Caco-2 (cell line): ENCODE data around the gene DNAJC3. TPM values are rescaled to one million over a fixed set of nuclear protein-coding genes. Genes with fewer than 3 reads are reported as not detected.

Experiments used
- BruUV-seq: library from RNA; stranded (reverse); fragments of 400-500 nt; replicated peaks from 2 replicates; lab custom pipeline; 2021; lab: Mats Ljungman, UMichigan
- CTCF ChIA-PET: fragments of 300-600 bp; sonication (Branson Sonifier 250); formaldehyde crosslinking; loops from one replicate; lab custom pipeline; 2022; ENCODE audit warnings: antibody characterized with exemption; lab: Charles Lee
- POLR2A ChIA-PET: fragments of 300-600 bp; sonication (Branson Sonifier 250); formaldehyde crosslinking; loops from one replicate; lab custom pipeline; 2022; ENCODE audit warnings: antibody characterized with exemption; lab: Charles Lee
- DNase-seq, 2 experiments: peaks; one replicate each; pipeline versions ENCODE4 v3.0.0 to v3.0.0-alpha.2; 2020 to 2022
- H3K27me3 ChIP-seq: replicated peaks from 2 replicates; pipeline ENCODE4 v1.6.0; 2011; ENCODE audit warnings: low read length; ENCODE audit not compliant: control insufficient read depth, insufficient read depth
- H3K36me3 ChIP-seq: 2 replicates; pipeline ENCODE4 v1.5.1; 2011; ENCODE audit warnings: low read length; ENCODE audit not compliant: control insufficient read depth, insufficient read depth
- H3K4me1 ChIP-seq: fragments of 250-450 bp; sonication (Bioruptor Pico); 2 replicates; pipeline ENCODE4 v1.5.1; 2020; ENCODE audit warnings: mild to moderate bottlenecking
- H3K4me3 ChIP-seq: 2 replicates; pipeline ENCODE4 v1.5.1; 2011; ENCODE audit warnings: low read depth, mild to moderate bottlenecking, control low read depth, low read length
- H3K9me3 ChIP-seq: fragments of 250-450 bp; sonication (Bioruptor Pico); 2 replicates; pipeline ENCODE4 v1.5.1; 2020; ENCODE audit warnings: mild to moderate bottlenecking, moderate library complexity
- H3K27ac Mint-ChIP-seq: one replicate; pipeline ENCODE4 v1.8.0; 2022; ENCODE audit warnings: mixed read lengths; ENCODE audit not compliant: unreplicated experiment
- H3K27me3 Mint-ChIP-seq: one replicate; pipeline ENCODE4 v1.8.0; 2022; ENCODE audit warnings: mixed read lengths; ENCODE audit not compliant: insufficient read depth, unreplicated experiment
- H3K36me3 Mint-ChIP-seq: one replicate; pipeline ENCODE4 v1.8.0; 2022; ENCODE audit warnings: mild to moderate bottlenecking, mixed read lengths; ENCODE audit not compliant: insufficient read depth, unreplicated experiment
- H3K4me1 Mint-ChIP-seq: one replicate; pipeline ENCODE4 v1.8.0; 2022; ENCODE audit warnings: low read depth, mixed read lengths; ENCODE audit not compliant: unreplicated experiment
- H3K4me3 Mint-ChIP-seq: one replicate; pipeline ENCODE4 v1.8.0; 2022; ENCODE audit warnings: mild to moderate bottlenecking, moderate library complexity, mixed read lengths; ENCODE audit not compliant: unreplicated experiment
- H3K9me3 Mint-ChIP-seq: one replicate; pipeline ENCODE4 v1.8.0; 2022; ENCODE audit warnings: mixed read lengths; ENCODE audit not compliant: unreplicated experiment
- intact Hi-C: fragments of 100-400 bp; cut with micrococcal nuclease; formaldehyde crosslinking; loops from one replicate; pipeline ENCODE4 v1.10.0; 2022; ENCODE audit not compliant: unreplicated experiment
- total RNA-seq: library from RNA; stranded (reverse); gene quantifications from 2 replicates; pipeline ENCODE4 v1.2.3, GENCODE V29; 2022
- TF ChIP-seq, protein P1 (sequence below), 2 experiments: fragments of 200-600 bp in 1 of 2; IDR thresholded peaks; 1 replicate in 1 of 2; 2 replicates in 1 of 2; pipeline versions ENCODE4 v1.5.1 to v1.8.0; 2011 to 2022; ENCODE audit warnings: antibody characterized with exemption in 1 of 2, control low read depth in 1 of 2, inconsistent platforms in 1 of 2, low read depth in 1 of 2, low read length in 1 of 2, mild to moderate bottlenecking in 1 of 2, moderate library complexity in 1 of 2; ENCODE audit not compliant: insufficient read depth in 1 of 2, severe bottlenecking in 1 of 2, unreplicated experiment in 1 of 2

DNAJC3 gene
- total RNA-seq, 1 experiment from 2014 or later, result 36.8 TPM

DNA sequence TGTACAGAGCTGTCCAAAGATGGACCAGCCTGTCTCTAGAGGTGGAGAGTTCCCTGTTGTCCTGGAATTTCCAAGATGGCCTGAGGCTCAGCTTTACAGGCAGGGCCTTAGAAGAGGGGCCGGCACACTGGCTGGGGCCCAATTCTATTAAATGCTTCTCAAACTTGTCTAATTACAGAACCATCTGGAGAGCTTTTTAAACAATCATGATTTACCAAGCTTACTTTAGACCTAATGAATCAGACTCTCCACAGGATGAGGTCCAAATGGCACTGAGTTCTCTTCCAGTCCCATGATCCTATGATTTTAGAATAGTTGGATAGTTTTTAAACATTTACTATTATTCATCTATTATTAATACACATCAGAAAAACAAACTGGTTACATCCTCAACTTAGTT is 123.5 kb downstream of the DNAJC3 start:
- peaks cover 7% of the 10 kb centered on the region for H3K4me1 Mint-ChIP-seq
- POLR2A ChIA-PET, result no interaction called here

DNA sequence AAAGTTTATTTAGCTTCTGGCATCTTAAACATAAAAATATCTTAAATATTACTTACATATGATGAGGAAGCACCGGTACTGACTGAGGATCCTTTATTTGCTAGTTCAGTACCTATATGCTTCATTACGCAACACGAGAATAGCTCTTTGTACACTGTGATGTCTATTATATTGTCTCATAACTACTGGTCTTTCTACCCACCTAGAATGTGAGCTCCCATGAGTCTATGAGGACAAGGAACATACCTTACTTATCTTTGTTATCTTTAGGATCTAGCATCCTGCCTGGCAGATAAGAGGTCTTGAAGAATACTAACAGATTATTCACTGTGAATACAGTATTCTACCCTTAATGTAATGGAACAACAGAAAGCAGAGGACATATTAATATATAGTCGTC is 124.9 kb downstream of the DNAJC3 start:
- Mint-ChIP-seq H3K36me3 (peaks cover 14% of the 10 kb centered on the region), H3K4me3 (no peak overlapping the region), H3K27me3 (no peaks in the 10 kb centered on the region)

More for the DNA sequence above, 123.5 kb downstream of the DNAJC3 start:
- peaks cover 11% of the 10 kb centered on the region for H3K9me3 Mint-ChIP-seq
- H3K27me3 ChIP-seq, result no peaks in the 10 kb centered on the region
- intact Hi-C loops, result no loop called here
- DNase-seq, result no peak
- H3K9me3 ChIP-seq, result no peaks in the 10 kb centered on the region
- no peaks in the 10 kb centered on the region for H3K4me1 ChIP-seq
- TF ChIP-seq, protein P1, sequence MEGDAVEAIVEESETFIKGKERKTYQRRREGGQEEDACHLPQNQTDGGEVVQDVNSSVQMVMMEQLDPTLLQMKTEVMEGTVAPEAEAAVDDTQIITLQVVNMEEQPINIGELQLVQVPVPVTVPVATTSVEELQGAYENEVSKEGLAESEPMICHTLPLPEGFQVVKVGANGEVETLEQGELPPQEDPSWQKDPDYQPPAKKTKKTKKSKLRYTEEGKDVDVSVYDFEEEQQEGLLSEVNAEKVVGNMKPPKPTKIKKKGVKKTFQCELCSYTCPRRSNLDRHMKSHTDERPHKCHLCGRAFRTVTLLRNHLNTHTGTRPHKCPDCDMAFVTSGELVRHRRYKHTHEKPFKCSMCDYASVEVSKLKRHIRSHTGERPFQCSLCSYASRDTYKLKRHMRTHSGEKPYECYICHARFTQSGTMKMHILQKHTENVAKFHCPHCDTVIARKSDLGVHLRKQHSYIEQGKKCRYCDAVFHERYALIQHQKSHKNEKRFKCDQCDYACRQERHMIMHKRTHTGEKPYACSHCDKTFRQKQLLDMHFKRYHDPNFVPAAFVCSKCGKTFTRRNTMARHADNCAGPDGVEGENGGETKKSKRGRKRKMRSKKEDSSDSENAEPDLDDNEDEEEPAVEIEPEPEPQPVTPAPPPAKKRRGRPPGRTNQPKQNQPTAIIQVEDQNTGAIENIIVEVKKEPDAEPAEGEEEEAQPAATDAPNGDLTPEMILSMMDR (IDR thresholded peaks at IDR 0.05; ENCODE audit: insufficient read depth in 1 of 2, low read depth in 1 of 2, low read length in 1 of 2, severe bottlenecking in 1 of 2, unreplicated experiment in 1 of 2), result no peak
- no peaks in the 10 kb centered on the region for H3K27me3 Mint-ChIP-seq
- CTCF ChIA-PET, result interaction anchor here (0.7 kb wide), 1 partner anchor 93 kb away, joined by 5 read pairs; no protein-coding TSS in a partner anchor
- no peak overlapping the region for H3K4me3 ChIP-seq
- no peak overlapping the region for H3K4me3 Mint-ChIP-seq
- BruUV-seq, result no TSS peak
- peaks cover 10% of the 10 kb centered on the region for H3K36me3 Mint-ChIP-seq
- no peaks in the 10 kb centered on the region for H3K36me3 ChIP-seq
- no peak overlapping the region for H3K27ac Mint-ChIP-seq

DNA sequence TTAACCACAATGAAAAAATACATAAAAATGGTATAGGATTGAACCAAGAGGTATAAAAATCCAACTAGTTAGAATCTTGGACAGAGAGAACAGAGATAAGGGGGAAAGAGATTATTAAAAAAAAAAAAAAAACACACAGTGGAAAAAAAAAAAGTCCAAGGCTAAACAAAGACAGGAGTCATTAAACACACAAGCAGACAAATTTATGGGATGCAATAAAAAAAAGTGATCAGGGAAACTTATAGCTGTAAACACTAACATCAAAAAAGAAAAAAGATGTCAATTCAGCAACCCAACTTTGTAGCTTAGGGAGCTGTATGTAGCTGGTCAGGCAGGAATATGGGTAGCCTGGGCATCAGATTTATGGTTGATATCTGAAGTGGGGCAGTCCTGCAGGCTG is 129.0 kb downstream of the DNAJC3 start:
- H3K36me3 Mint-ChIP-seq, result peaks cover 11% of the 10 kb centered on the region
- H3K27me3 ChIP-seq, result no peaks in the 10 kb centered on the region
- H3K27ac Mint-ChIP-seq, result no peak overlapping the region
- ChIA-PET CTCF (interaction anchor here (0.6 kb wide), 1 partner anchor 574 kb away, joined by 4 read pairs; no protein-coding TSS in a partner anchor), POLR2A (no interaction called here)
- TF ChIP-seq, protein P1 (IDR thresholded peaks at IDR 0.05; ENCODE audit: insufficient read depth in 1 of 2, low read depth in 1 of 2, low read length in 1 of 2, severe bottlenecking in 1 of 2, unreplicated experiment in 1 of 2), result no peak
- H3K4me3 ChIP-seq, result no peak overlapping the region
- no peaks in the 10 kb centered on the region for H3K4me1 ChIP-seq
- H3K27me3 Mint-ChIP-seq, result no peaks in the 10 kb centered on the region
- H3K9me3 Mint-ChIP-seq, result peaks cover 20% of the 10 kb centered on the region
- no peaks in the 10 kb centered on the region; the same call in 1 of the 2 replicates for H3K36me3 ChIP-seq
- BruUV-seq, result no TSS peak
- intact Hi-C loops, result no loop called here
- no peak for DNase-seq
- peaks cover 7% of the 10 kb centered on the region for H3K4me1 Mint-ChIP-seq
- H3K4me3 Mint-ChIP-seq, result no peak overlapping the region
- no peaks in the 10 kb centered on the region for H3K9me3 ChIP-seq

More for the DNA sequence above, 124.9 kb downstream of the DNAJC3 start:
- Mint-ChIP-seq H3K4me1 (peaks cover 7% of the 10 kb centered on the region), H3K9me3 (peaks cover 20% of the 10 kb centered on the region), H3K27ac (no peak overlapping the region)
- ChIA-PET POLR2A (no interaction called here), CTCF (no interaction called here)
- intact Hi-C loops, result no loop called here
- no peaks in the 10 kb centered on the region for H3K27me3 ChIP-seq
- BruUV-seq, result no TSS peak
- H3K36me3 ChIP-seq, result no peaks in the 10 kb centered on the region
- no peak overlapping the region for H3K4me3 ChIP-seq
- TF ChIP-seq, protein P1 (IDR thresholded peaks at IDR 0.05; ENCODE audit: insufficient read depth in 1 of 2, low read depth in 1 of 2, low read length in 1 of 2, severe bottlenecking in 1 of 2, unreplicated experiment in 1 of 2), result no peak
- DNase-seq, result no peak
- no peaks in the 10 kb centered on the region for H3K9me3 ChIP-seq
- no peaks in the 10 kb centered on the region for H3K4me1 ChIP-seq
